KOPT-K1 (cell line): ENCODE data around the gene PHF3.

Experiments
- H3K27ac ChIP-seq: fragments of 200-600 bp; sonication (generic); 2 replicates; pipeline ENCODE4 v1.5.1; 2016; ENCODE audit warnings: antibody characterized with exemption, mild to moderate bottlenecking, low read depth, low read length; ENCODE audit not compliant: poor library complexity, severe bottlenecking
- H3K36me3 ChIP-seq: fragments of 200-600 bp; sonication (generic); 2 replicates; pipeline ENCODE4 v1.5.1; 2017; ENCODE audit warnings: antibody characterized with exemption, mild to moderate bottlenecking, low read length, moderate library complexity; ENCODE audit not compliant: insufficient read depth
- H3K9me3 ChIP-seq: fragments of 200-600 bp; sonication (generic); 2 replicates; pipeline ENCODE4 v1.5.1; 2017; ENCODE audit warnings: antibody characterized with exemption, low read length, mild to moderate bottlenecking; ENCODE audit not compliant: insufficient read depth, poor library complexity, severe bottlenecking

Gene PHF3, protein sequence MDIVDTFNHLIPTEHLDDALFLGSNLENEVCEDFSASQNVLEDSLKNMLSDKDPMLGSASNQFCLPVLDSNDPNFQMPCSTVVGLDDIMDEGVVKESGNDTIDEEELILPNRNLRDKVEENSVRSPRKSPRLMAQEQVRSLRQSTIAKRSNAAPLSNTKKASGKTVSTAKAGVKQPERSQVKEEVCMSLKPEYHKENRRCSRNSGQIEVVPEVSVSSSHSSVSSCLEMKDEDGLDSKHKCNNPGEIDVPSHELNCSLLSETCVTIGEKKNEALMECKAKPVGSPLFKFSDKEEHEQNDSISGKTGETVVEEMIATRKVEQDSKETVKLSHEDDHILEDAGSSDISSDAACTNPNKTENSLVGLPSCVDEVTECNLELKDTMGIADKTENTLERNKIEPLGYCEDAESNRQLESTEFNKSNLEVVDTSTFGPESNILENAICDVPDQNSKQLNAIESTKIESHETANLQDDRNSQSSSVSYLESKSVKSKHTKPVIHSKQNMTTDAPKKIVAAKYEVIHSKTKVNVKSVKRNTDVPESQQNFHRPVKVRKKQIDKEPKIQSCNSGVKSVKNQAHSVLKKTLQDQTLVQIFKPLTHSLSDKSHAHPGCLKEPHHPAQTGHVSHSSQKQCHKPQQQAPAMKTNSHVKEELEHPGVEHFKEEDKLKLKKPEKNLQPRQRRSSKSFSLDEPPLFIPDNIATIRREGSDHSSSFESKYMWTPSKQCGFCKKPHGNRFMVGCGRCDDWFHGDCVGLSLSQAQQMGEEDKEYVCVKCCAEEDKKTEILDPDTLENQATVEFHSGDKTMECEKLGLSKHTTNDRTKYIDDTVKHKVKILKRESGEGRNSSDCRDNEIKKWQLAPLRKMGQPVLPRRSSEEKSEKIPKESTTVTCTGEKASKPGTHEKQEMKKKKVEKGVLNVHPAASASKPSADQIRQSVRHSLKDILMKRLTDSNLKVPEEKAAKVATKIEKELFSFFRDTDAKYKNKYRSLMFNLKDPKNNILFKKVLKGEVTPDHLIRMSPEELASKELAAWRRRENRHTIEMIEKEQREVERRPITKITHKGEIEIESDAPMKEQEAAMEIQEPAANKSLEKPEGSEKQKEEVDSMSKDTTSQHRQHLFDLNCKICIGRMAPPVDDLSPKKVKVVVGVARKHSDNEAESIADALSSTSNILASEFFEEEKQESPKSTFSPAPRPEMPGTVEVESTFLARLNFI (N-terminal part only)

DNA sequence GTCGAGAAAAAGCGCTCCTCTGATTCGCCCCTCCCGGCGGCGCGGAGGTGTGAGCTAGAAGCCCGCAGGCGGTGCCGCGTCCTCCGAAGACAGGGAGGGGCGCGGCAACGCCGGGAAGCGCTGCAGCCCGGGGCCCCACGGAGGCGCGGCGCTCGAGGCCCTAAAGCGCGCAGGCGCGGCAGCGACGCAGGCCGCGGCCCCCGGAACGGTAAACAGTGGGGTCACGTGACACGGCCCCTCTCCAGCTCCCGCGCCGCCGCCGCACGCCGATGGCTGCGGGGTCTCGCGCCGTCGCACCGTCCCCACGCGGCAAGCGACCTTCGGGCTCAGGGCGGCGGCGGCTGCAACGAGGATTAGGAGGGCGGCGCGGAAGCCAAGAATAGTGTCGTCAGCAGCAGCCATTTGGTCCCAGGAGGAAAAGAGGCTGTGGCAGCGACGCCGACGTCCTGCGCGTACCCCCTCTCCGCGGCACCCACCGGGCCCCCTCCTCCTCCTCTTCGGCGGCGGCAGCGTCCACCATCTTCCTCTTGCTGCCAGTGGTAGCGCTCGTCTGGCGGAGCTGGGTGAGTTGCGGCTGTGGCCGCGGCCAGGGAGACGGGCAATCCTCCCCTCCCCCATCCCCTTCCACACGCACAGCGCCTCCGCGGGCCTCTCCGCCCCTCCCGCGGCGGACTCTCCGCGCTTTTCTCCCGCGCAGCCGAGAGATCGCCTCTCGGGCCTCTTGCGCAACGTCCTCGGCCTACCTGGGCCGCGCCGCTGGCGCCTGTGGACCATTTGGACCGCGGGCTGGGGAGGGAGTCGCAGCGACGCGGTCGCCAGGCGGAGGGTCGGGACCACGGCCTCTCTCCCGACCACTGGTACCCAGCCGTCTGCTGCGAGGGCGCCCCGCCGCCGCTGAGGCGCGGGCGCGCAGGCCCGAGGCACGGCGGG is at the start of gene PHF3:
PHF3 (plus strand) TSS at position 215 of the 930 bp plus-strand sequence. CDS start 10,750 bp downstream, outside the sequence.
- Histone ChIP-seq H3K27ac (peak within 1 kb of the TSS; percentile 90), H3K36me3 (0 out of 2 replicates have a peak, but pooled peaks cover under 1% of the 10 kb centered on the region), H3K9me3 (no peaks in the 10 kb centered on the region)

DNA sequence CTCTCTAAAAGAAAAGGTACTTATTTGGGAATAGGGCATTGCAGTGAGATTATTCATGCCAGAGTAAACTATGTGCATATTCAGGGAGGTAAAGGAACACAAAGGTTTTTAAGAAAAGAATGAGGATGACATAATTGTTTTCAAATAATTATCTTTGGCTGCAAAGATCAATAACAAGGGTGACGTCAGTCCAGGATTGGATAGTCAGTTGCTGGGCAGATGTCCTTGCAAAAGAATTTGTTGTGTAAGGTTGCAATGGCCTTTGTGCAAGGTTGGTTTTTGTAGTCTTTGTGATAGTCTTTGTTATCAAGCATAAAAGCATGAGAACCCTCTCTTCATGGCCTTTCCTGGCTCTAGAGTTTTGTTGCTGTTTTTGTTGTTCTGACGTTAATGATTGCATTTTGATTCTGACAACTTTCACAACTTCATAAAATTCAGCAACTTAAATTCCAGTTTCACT is 45.6 kb upstream of the PHF3 start:
- Histone ChIP-seq H3K27ac (no peak overlapping the region), H3K36me3 (no peaks in the 10 kb centered on the region), H3K9me3 (no peaks in the 10 kb centered on the region)

DNA sequence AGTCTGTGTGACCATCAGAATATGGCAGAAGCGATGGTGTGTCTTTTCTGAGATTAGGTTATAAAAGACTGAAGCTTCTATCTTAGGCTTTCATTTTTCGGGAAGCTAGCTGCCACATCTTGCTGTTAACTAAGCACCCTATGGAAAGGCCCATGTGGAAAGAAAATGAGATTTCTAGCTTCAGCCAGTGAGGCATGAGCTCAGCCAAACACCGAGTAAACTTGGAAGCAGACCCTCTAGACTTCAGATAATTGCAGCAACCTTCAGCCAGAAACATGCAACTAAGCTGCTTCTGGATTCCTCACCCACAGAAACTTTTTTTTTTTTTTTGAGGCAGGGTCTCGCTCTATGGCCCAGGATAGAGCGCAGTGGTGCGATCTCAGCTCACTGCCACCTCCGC is 42.7 kb upstream of the PHF3 start:
- no peaks in the 10 kb centered on the region for H3K36me3 ChIP-seq
- no peaks in the 10 kb centered on the region for H3K9me3 ChIP-seq
- H3K27ac ChIP-seq = no peak overlapping the region

DNA sequence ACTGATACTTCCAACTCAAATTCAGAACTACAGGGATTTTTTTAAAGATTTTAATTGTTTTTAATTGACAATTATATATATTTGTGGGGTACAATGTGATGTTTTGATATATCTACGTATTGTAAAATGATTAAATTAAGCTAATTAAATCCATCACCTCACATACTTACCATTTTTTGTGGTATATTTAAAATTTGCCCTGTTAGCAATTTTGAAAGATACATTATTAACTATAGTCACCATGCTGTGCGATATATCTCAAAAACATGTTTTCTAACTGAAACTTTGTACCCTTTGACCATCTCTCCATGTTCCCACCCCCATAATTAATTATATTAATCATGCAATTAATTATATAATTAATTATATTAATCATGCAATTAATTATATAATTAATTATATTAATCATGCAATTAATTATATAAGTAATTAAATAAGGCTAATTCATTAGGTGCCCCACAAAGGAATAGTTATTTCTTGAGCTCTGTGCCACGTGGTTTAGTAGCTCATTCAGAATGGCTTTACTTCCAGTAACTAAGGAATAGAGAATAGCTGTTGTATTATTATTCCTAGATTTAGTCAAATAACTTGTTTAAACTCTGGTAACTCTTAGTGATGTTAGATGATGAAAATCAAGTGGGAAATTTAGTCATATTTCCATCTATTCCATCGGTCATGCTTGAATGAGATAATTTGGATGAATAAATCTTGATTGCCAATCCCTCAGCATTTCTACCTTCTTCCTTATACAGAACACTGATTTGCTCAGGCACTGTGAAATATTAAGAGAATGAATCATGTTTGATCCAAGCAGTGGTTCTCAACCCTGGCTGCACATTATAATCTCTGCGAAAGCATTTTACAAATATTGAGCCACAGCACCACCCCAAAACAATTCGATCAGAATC is 38.2 kb upstream of the PHF3 start:
- Histone ChIP-seq H3K27ac (no peak overlapping the region), H3K9me3 (no peaks in the 10 kb centered on the region), H3K36me3 (no peaks in the 10 kb centered on the region)

DNA sequence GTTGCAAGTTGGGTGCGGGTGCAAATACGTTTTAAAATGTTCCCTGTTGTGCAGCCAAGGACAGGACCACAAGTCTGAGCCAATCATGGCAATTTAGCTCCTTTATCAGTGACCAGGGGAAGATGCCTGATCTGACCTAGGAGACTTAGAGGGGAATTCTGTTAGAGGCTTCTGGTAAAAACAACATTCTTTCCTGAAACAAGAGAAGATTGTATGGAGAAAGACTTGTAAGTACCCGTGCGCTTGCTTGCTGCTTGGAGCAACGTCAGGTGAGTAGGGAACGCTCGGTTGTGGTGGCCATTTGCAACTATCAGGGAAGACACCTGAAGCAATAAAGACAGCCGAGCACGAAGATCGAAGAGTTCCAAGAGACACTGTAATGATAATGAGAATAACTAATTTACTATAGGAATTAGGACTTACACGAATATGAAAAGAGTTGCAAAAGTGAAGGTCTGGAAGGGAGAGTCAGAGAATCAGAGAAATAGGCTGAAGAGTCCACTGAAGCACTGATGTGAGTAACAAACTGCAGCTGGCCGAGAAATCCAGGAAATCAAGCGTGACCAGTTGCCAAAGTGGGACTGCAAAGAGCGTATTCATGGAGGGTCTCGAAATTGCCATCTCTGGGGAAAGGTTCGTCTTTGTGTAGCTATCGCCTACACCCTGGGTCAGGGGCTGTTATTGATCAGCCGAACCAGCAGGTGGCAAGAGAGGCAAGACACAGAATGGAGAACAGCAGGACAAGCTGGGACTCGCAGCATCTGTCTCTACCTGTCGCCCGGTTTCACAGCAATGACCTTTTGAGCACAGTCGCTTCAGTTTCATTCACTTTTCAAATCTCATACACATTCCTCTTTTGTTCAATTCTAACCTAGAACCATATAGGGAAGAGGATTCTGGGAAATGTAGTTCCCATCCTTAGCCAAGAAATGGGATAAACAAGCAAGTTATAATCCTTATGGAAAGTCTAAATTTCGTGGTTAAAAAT is 37.3 kb upstream of the PHF3 start:
- Histone ChIP-seq H3K9me3 (no peaks in the 10 kb centered on the region), H3K27ac (no peak overlapping the region), H3K36me3 (no peaks in the 10 kb centered on the region)

DNA sequence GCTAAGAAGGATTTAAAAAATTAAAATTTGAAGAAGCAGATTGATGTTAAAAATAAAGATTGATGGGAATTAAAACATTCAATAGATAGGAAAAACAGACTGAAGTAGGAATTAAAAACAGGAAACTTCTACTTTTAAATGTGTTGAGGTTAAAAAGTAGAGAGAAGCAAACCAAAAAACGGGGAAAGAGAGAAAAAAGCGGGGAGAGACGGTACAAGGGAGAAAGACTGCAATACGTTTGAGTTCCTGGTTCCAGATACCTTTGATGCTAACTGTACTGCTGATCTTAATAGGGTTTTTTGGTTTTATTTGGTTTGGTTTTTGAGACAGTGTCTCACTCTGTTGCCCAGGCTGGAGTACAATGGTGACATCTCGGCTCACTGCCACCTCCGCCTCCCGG is 36.4 kb upstream of the PHF3 start:
- H3K9me3 ChIP-seq = no peaks in the 10 kb centered on the region
- no peaks in the 10 kb centered on the region for H3K36me3 ChIP-seq
- no peak overlapping the region for H3K27ac ChIP-seq

DNA sequence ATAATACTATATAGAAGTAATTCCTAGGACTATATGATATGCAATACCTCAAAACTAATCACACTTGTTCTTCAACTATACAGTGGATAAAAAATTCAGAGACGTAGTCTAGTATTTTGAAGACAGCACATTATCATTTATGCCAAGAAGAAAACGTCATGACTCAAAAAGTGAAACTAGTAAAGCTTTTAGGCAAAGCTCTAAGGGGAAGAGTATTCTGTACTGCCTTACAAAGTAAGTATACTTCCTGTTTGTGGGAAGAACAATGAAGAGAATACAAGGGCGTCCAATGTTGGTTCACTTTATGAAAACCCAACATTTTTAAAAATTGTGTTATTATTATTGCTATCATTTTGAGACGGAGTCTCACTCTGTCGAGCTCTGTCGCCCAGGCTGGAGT is 35.5 kb upstream of the PHF3 start:
- H3K36me3 ChIP-seq = no peaks in the 10 kb centered on the region
- H3K9me3 ChIP-seq = no peaks in the 10 kb centered on the region
- no peak overlapping the region for H3K27ac ChIP-seq

DNA sequence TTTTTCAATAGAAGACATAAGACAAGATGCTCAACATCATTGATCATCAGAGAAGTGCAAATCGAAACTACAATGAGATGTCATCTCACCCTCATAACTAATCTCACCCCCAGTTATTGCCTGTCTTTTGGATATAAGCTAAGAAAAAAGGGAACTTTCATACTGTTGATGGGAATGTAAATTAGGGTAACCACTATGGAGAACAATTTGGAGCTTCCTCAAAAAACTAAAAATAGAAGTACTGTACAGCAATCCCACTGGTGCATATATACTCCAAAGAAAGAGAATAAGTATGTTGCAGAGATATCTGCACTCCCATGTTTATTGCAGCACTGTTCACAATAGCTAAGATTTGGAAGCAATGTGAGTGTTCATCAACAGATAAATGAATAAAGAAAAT is 26.4 kb upstream of the PHF3 start:
- Histone ChIP-seq H3K9me3 (no peaks in the 10 kb centered on the region), H3K36me3 (no peaks in the 10 kb centered on the region), H3K27ac (no peak overlapping the region)

DNA sequence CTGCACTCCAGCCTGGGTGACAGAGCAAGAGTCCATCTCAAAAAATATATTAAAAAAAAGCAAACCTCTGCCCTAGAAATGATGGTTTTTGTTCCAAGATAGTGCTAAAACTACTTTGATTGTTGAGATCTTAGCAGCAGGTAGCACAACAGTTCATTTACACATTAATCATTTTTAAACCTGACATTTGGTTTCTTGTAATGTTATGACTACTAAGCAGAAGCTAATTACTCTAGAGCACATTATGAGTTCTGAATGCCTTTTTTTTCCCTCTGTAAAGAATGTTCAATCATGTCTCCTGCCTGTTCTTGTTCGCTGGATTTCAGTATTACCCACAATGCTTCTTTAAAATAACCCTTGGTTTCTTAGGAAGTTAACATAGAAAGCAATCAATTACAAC is 24.7 kb upstream of the PHF3 start:
- H3K27ac ChIP-seq = no peak overlapping the region
- H3K36me3 ChIP-seq = no peaks in the 10 kb centered on the region
- H3K9me3 ChIP-seq = no peaks in the 10 kb centered on the region

DNA sequence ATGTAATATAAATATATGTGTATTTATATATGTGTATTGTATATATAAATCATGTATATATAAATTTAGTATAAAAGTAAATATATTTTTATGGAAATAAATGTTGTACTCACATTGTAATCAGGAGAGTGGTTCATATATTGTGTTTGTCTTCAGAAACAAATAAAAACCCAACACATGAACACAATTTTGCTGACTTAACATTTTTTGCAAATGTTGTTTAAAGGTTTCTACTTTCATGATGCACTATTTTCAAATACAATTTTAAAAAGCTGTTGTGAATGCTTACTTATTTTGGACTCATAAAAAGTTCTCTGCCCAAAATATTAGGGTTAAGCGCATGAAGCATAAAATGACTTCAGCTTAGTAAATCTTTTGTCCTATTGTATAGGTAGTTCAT is 24.0 kb upstream of the PHF3 start:
- Histone ChIP-seq H3K9me3 (no peaks in the 10 kb centered on the region), H3K36me3 (no peaks in the 10 kb centered on the region), H3K27ac (no peak overlapping the region)

DNA sequence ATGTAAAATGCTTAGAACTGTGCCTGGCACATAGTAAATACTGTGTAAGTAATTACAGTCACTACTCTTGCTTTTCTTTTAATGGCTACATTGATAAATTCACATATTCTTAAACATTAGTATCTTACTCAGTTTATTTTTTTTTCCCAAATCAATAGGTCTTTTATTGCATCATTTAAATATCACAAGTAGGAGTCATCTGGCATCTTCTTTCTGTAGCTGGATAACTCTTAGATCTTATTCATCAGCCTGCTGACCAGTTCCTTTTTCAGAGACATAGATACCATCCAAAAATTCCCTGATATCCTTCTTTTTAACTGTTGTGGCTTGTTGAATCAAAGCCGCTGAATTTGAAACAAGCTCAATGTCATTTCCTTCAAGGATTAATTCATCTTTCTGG is 20.0 kb upstream of the PHF3 start:
- Histone ChIP-seq H3K27ac (no peak overlapping the region), H3K36me3 (no peaks in the 10 kb centered on the region), H3K9me3 (no peaks in the 10 kb centered on the region)

DNA sequence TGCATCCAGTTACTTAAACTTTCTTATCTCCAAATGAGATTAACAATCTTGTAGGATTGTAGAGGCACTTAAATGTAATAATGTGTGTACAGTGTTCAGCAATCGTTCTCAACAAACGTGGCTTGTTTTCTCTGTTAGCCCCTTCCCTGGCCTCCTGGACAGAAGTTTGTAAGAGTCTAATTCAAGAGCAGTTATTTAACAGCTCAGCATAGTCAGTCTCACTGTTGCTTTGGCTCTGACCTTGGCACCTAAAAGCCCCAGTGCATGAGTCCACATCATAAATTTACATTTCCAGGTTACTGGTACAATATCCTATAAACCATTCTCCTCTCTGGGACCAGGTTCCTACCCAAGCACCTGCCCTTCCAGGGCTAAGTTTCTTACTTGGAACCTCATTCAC is 11.5 kb upstream of the PHF3 start:
- no peak overlapping the region for H3K27ac ChIP-seq
- H3K36me3 ChIP-seq = no peaks in the 10 kb centered on the region

More for the DNA sequence above, 11.5 kb upstream of the PHF3 start:
- H3K9me3 ChIP-seq = no peaks in the 10 kb centered on the region
